WTC11 (cell line): ENCODE data around the gene FUT8. TPM values are rescaled to one million over a fixed set of nuclear protein-coding genes. Genes with fewer than 3 reads are reported as not detected.

Experiments
- ATAC-seq: fragments of 200-7000 bp; cut with Tn5 transposase; 2 replicates; pipeline ENCODE4 v1.10.0; 2021; ENCODE audit warnings: mild to moderate bottlenecking, moderate library complexity
- CTCF ChIA-PET: fragments of 300-600 bp; sonication (Branson Sonifier 250); formaldehyde crosslinking; loops from one replicate; lab custom pipeline; 2021; ENCODE audit warnings: antibody characterized with exemption; lab: Charles Lee
- POLR2A ChIA-PET: fragments of 350-600 bp; sonication (Branson Sonifier 250); formaldehyde crosslinking; loops from one replicate; lab custom pipeline; 2021; ENCODE audit warnings: antibody characterized with exemption; lab: Charles Lee
- DNase-seq: peaks from one replicate; pipeline ENCODE4 v3.0.0; 2021; ENCODE audit warnings: low spot score
- H3K27ac Mint-ChIP-seq: 2 replicates; pipeline ENCODE4 v1.8.0; 2021; ENCODE audit warnings: mixed read lengths
- H3K27me3 Mint-ChIP-seq: 2 replicates; pipeline ENCODE4 v1.8.0; 2021; ENCODE audit warnings: low read depth, mild to moderate bottlenecking, moderate library complexity, mixed read lengths
- H3K36me3 Mint-ChIP-seq: 2 replicates; pipeline ENCODE4 v1.8.0; 2021; ENCODE audit warnings: mixed read lengths
- H3K4me1 Mint-ChIP-seq: 2 replicates; pipeline ENCODE4 v1.8.0; 2022; ENCODE audit warnings: mixed read lengths
- H3K4me3 Mint-ChIP-seq: 2 replicates; pipeline ENCODE4 v1.8.0; 2021; ENCODE audit warnings: mild to moderate bottlenecking, moderate library complexity, mixed read lengths
- H3K9me3 Mint-ChIP-seq: 2 replicates; pipeline ENCODE4 v1.8.0; 2021; ENCODE audit warnings: mixed read lengths
- FOXJ3 ChIP-seq: sonication (generic); formaldehyde crosslinking; IDR thresholded peaks from 2 replicates; pipeline ENCODE4 v1.9.0; 2021; ENCODE audit warnings: missing genetic modification reagents, mild to moderate bottlenecking, borderline replicate concordance
- FOXK1 ChIP-seq: sonication (generic); formaldehyde crosslinking; IDR thresholded peaks from 2 replicates; pipeline ENCODE4 v1.8.0; 2022; ENCODE audit warnings: mild to moderate bottlenecking, moderate library complexity, missing genetic modification reagents
- GABPB1 ChIP-seq: sonication (generic); formaldehyde crosslinking; IDR thresholded peaks from 2 replicates; pipeline ENCODE4 v1.8.1; 2023; ENCODE audit warnings: mild to moderate bottlenecking, missing genetic modification reagents
- GTF2I ChIP-seq: fragments of 250-450 bp; sonication (Bioruptor Pico); conservative IDR thresholded peaks from 2 replicates; pipeline ENCODE4 v1.4.0; 2021; ENCODE audit warnings: mild to moderate bottlenecking
- JUN ChIP-seq: sonication (generic); formaldehyde crosslinking; IDR thresholded peaks from 2 replicates; pipeline ENCODE4 v1.8.0; 2023; ENCODE audit warnings: mild to moderate bottlenecking, missing genetic modification reagents
- KAT7 ChIP-seq: sonication (generic); formaldehyde crosslinking; IDR thresholded peaks from 2 replicates; pipeline ENCODE4 v1.8.1; 2023; ENCODE audit warnings: missing genetic modification reagents, mild to moderate bottlenecking, borderline replicate concordance
- MYBL2 ChIP-seq: sonication (generic); formaldehyde crosslinking; IDR thresholded peaks from 2 replicates; pipeline ENCODE4 v1.8.1; 2023; ENCODE audit warnings: mild to moderate bottlenecking, moderate library complexity, missing genetic modification reagents
- NFYB ChIP-seq: sonication (generic); formaldehyde crosslinking; conservative IDR thresholded peaks from 2 replicates; pipeline ENCODE4 v1.8.0; 2022; ENCODE audit warnings: low read depth, missing genetic modification reagents
- RELA ChIP-seq: sonication (generic); formaldehyde crosslinking; IDR thresholded peaks from 2 replicates; pipeline ENCODE4 v1.8.1; 2022; ENCODE audit warnings: missing genetic modification reagents, mild to moderate bottlenecking, borderline replicate concordance
- SMAD4 ChIP-seq: sonication (generic); formaldehyde crosslinking; IDR thresholded peaks from 2 replicates; pipeline ENCODE4 v1.8.0; 2022; ENCODE audit warnings: mild to moderate bottlenecking, missing genetic modification reagents
- TCF7 ChIP-seq: sonication (generic); formaldehyde crosslinking; IDR thresholded peaks from 2 replicates; pipeline ENCODE4 v1.8.0; 2022; ENCODE audit warnings: mild to moderate bottlenecking, low read depth, missing genetic modification reagents, moderate library complexity
- TP53 ChIP-seq: sonication (generic); formaldehyde crosslinking; IDR thresholded peaks from 2 replicates; pipeline ENCODE4 v1.8.1; 2023; ENCODE audit warnings: mild to moderate bottlenecking, missing genetic modification reagents
- ZNF423 ChIP-seq: fragments of 250-450 bp; sonication (Bioruptor Pico); IDR thresholded peaks from 2 replicates; pipeline ENCODE4 v2.1.2; 2022; ENCODE audit warnings: mild to moderate bottlenecking, moderate library complexity
- total RNA-seq: library from RNA; stranded (reverse); gene quantifications from 3 replicates; pipeline ENCODE4 v1.2.3, GENCODE V29; 2021
- TF ChIP-seq, protein P1 (sequence below): sonication (generic); formaldehyde crosslinking; IDR thresholded peaks from 2 replicates; pipeline ENCODE4 v1.8.1; 2023; ENCODE audit warnings: mild to moderate bottlenecking, missing genetic modification reagents
- TF ChIP-seq, protein P2 (sequence below): sonication (generic); formaldehyde crosslinking; IDR thresholded peaks from 2 replicates; pipeline ENCODE4 v1.8.0; 2022; ENCODE audit warnings: mild to moderate bottlenecking, missing genetic modification reagents
- TF ChIP-seq, protein P3 (sequence below): fragments of 250-450 bp; sonication (Bioruptor Pico); IDR thresholded peaks from 2 replicates; pipeline ENCODE4 v1.9.0; 2021; ENCODE audit warnings: mild to moderate bottlenecking
- TF ChIP-seq, protein P4 (sequence below): sonication (generic); formaldehyde crosslinking; IDR thresholded peaks from 2 replicates; pipeline ENCODE4 v1.8.0; 2022; ENCODE audit warnings: mild to moderate bottlenecking, missing genetic modification reagents
- TF ChIP-seq, protein P5 (sequence below): fragments of 200-600 bp; IDR thresholded peaks from 2 replicates; pipeline ENCODE4 v1.8.0; 2022; ENCODE audit warnings: antibody characterized with exemption

Gene FUT8
- total RNA-seq, 1 experiment from 2014 or later = 37.9 TPM

DNA sequence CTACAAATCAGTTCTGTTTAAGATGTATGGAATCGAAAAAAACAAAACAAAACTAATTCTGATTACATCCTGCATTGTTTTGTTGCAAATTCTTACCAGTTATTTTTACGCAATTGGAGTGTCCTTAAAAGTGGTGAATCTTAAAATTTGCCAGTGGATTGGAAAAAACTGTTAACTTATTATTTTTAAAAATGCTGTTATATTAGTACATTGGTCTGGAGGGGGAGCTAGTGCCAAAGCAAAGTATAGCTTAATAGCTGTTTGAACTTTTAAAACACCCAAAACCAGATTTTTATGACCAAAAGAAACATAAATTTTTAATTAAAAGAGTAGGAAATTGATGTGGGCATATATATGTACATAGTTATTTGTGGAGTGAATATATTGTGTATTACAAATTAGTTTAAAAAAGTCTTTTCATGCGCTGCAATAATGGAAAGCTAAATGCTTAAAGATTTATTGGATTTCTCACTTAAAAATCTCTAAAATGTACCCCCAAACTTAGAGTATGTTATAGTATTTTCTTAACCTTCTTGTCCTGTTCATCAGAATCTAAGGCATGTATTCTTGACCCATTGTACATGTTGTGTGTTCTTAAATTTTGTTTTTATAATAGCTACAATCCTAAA, 2.5 kb downstream of the FUT8 start:
- Mint-ChIP-seq H3K9me3 (no peaks in the 10 kb centered on the region), H3K27ac (no peak overlapping the region), H3K27me3 (peaks cover 7% of the 10 kb centered on the region; the same call in 1 of the 2 replicates), H3K4me3 (no peak overlapping the region), H3K4me1 (peaks cover 25% of the 10 kb centered on the region), H3K36me3 (no peaks in the 10 kb centered on the region)
- ChIA-PET CTCF (interaction anchor here (0.5 to 2.2 kb wide), 43 partner anchors 10 to 944 kb away, joined by 3 to 48 read pairs (median 4); no protein-coding TSS in a partner anchor), POLR2A (interaction anchor here (0.6 kb wide), 1 partner anchor 9 kb away, joined by 3 read pairs; no protein-coding TSS in a partner anchor)
- ATAC-seq (no peak), DNase-seq (no peak)
- no peak for TF ChIP-seq NFYB (CRISPR knock-in tag)
- no peak for TF ChIP-seq FOXK1 (CRISPR knock-in tag)
- TF ChIP-seq SMAD4 (CRISPR knock-in tag) = no peak
- TF ChIP-seq, protein P1, sequence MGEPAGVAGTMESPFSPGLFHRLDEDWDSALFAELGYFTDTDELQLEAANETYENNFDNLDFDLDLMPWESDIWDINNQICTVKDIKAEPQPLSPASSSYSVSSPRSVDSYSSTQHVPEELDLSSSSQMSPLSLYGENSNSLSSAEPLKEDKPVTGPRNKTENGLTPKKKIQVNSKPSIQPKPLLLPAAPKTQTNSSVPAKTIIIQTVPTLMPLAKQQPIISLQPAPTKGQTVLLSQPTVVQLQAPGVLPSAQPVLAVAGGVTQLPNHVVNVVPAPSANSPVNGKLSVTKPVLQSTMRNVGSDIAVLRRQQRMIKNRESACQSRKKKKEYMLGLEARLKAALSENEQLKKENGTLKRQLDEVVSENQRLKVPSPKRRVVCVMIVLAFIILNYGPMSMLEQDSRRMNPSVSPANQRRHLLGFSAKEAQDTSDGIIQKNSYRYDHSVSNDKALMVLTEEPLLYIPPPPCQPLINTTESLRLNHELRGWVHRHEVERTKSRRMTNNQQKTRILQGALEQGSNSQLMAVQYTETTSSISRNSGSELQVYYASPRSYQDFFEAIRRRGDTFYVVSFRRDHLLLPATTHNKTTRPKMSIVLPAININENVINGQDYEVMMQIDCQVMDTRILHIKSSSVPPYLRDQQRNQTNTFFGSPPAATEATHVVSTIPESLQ = no peak
- TF ChIP-seq ZNF423 (CRISPR knock-in tag) = no peak
- no peak for TF ChIP-seq MYBL2 (CRISPR knock-in tag)
- TF ChIP-seq, protein P2, sequence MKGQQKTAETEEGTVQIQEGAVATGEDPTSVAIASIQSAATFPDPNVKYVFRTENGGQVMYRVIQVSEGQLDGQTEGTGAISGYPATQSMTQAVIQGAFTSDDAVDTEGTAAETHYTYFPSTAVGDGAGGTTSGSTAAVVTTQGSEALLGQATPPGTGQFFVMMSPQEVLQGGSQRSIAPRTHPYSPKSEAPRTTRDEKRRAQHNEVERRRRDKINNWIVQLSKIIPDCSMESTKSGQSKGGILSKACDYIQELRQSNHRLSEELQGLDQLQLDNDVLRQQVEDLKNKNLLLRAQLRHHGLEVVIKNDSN (CRISPR knock-in tag) = no peak
- TF ChIP-seq FOXJ3 = no peak
- TF ChIP-seq, protein P3, sequence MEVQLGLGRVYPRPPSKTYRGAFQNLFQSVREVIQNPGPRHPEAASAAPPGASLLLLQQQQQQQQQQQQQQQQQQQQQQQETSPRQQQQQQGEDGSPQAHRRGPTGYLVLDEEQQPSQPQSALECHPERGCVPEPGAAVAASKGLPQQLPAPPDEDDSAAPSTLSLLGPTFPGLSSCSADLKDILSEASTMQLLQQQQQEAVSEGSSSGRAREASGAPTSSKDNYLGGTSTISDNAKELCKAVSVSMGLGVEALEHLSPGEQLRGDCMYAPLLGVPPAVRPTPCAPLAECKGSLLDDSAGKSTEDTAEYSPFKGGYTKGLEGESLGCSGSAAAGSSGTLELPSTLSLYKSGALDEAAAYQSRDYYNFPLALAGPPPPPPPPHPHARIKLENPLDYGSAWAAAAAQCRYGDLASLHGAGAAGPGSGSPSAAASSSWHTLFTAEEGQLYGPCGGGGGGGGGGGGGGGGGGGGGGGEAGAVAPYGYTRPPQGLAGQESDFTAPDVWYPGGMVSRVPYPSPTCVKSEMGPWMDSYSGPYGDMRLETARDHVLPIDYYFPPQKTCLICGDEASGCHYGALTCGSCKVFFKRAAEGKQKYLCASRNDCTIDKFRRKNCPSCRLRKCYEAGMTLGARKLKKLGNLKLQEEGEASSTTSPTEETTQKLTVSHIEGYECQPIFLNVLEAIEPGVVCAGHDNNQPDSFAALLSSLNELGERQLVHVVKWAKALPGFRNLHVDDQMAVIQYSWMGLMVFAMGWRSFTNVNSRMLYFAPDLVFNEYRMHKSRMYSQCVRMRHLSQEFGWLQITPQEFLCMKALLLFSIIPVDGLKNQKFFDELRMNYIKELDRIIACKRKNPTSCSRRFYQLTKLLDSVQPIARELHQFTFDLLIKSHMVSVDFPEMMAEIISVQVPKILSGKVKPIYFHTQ (CRISPR knock-in tag) = no peak
- no peak for TF ChIP-seq JUN (CRISPR knock-in tag)
- no peak for TF ChIP-seq KAT7 (CRISPR knock-in tag)
- TF ChIP-seq, protein P4, sequence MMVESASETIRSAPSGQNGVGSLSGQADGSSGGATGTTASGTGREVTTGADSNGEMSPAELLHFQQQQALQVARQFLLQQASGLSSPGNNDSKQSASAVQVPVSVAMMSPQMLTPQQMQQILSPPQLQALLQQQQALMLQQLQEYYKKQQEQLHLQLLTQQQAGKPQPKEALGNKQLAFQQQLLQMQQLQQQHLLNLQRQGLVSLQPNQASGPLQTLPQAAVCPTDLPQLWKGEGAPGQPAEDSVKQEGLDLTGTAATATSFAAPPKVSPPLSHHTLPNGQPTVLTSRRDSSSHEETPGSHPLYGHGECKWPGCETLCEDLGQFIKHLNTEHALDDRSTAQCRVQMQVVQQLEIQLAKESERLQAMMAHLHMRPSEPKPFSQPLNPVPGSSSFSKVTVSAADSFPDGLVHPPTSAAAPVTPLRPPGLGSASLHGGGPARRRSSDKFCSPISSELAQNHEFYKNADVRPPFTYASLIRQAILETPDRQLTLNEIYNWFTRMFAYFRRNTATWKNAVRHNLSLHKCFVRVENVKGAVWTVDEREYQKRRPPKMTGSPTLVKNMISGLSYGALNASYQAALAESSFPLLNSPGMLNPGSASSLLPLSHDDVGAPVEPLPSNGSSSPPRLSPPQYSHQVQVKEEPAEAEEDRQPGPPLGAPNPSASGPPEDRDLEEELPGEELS (CRISPR knock-in tag) = no peak
- no peak for TF ChIP-seq RELA
- no peak for TF ChIP-seq TP53 (CRISPR knock-in tag)
- TF ChIP-seq, protein P5, sequence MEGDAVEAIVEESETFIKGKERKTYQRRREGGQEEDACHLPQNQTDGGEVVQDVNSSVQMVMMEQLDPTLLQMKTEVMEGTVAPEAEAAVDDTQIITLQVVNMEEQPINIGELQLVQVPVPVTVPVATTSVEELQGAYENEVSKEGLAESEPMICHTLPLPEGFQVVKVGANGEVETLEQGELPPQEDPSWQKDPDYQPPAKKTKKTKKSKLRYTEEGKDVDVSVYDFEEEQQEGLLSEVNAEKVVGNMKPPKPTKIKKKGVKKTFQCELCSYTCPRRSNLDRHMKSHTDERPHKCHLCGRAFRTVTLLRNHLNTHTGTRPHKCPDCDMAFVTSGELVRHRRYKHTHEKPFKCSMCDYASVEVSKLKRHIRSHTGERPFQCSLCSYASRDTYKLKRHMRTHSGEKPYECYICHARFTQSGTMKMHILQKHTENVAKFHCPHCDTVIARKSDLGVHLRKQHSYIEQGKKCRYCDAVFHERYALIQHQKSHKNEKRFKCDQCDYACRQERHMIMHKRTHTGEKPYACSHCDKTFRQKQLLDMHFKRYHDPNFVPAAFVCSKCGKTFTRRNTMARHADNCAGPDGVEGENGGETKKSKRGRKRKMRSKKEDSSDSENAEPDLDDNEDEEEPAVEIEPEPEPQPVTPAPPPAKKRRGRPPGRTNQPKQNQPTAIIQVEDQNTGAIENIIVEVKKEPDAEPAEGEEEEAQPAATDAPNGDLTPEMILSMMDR = no peak
- no peak for TF ChIP-seq GTF2I (CRISPR knock-in tag)
- no peak for TF ChIP-seq GABPB1
- no peak for TF ChIP-seq TCF7 (CRISPR knock-in tag)
